GM19193 (cell line): ENCODE data around the gene SPATA25.

Experiments
- POLR2A ChIP-seq: IDR thresholded peaks from 4 replicates; pipeline ENCODE4 v1.6.1; 2011; ENCODE audit not compliant: insufficient read depth, insufficient read length; ENCODE audit errors: extremely low read depth

The SPATA25 gene

GRCh38 chr20:45866454-45866853 is 21.0 kb downstream of the SPATA25 start:
- TF ChIP-seq POLR2A = no peak

- no peak for TF ChIP-seq POLR2A
Measured at GRCh38 chr20:45863543-45864470, 23.6 kb downstream of the SPATA25 start.

- no peak for TF ChIP-seq POLR2A
Measured at GRCh38 chr20:45861221-45862075, 26.0 kb downstream of the SPATA25 start.

DNA sequence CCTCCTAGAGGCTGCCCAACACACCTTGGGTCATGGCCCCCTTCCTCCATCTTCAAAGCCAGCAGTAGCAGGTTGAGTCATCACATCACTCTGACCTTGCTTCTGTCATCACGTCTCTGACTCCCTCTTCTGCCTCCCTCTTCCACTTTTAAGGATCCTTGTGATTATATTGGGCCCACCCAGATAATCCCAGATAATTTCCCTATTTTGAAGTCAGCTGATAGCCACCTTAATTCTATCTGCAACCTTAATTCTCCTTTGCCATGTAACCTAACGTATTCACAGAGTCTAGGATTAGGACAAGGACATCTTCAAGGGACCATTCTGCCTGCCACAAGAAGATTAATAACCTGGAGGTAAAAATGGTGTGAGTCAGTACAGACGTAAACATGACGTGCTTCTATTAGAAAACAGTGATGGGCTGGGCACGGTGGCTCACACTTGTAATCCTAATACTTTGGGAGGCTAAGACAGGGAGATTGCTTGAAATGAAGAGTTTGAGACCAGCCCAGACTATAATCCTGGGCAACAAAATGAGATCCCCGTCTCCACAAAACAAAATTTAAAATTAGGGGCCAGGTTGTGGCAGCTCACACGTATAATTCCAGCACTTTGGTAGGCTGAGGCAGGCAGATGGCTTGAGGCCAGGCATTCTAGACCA is 26.7 kb downstream of the SPATA25 start:
- TF ChIP-seq POLR2A = no peak

DNA sequence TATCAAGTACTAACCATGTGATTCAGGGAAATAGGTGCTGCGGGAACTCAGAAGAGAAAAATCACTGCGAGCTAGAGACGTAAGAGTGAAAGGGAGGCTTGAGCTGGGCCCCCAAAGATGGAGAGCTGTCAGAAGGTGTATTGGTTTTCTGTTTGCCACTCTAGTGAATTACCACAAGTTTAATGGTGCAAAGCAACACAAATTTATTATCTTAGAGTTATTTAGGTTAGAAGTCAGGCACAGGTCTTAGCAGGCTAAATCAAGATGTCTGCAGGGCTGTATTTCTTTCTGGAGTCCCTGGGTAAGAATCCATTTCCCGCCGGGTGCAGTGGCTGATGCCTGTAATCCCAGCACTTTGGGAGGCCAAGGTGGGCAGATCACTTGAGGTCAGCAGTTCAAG is 27.5 kb downstream of the SPATA25 start:
- no peak for TF ChIP-seq POLR2A

DNA sequence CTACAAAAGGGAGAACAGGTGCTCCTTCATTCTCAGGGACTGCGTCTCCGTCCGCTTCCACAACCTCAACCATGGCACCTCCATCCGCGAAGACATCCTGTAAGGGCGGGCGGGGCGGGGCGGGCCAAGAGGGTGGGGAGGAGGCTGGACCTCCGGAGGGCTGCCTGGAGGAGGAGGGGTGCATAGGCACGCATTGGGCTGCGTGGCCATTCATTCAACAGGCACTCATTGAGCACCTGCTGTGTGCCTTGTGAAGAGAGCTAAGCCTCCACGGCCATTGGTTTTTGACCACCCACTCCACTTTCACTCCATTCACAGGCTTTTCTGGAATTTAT is 29.6 kb downstream of the SPATA25 start:
- TF ChIP-seq POLR2A = no peak

DNA sequence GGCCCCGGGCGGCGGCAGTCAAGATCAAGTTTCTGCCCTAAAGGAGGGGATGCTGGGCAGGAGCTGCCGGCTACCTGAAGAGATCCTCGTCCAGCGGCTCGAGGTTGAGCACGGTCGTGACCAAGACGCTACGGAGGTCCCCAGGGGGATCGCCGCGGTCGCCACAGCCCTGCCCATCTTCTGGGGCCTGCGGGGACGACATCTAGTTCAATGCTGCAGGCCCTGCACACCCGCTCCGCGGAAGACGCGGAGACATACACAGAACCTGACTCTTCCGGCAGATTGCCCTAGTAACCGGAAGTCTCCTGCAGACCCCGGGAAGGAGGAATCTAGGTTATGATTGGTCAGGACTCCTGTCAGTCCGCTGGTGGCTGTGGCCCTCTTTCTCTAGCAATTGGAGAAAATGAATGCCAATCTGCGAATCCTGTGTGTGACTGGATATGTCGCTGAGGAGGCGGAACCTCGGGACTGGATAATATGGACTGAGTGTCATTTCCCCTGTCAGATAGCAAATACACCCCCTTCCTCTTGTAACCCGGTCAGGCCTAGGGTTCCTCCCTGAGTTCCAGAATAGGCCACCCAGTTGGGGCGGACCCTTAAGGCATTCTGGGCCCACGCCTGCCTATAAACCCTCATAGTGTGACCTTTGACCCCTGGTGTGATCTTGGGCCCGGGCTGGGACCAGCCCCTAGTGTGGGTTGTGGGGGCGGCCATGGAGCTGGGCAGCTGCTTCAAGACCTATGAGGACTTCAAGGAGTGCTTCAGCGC is 30.1 kb downstream of the SPATA25 start, which contains the start of the genes ACOT8 and ZSWIM3:
Gene ACOT8, minus strand, starts transcription at position 279 of the 768 bp plus-strand sequence. Its CDS starts 77 bp downstream, at position 202.
Gene ZSWIM3, plus strand, starts transcription at position 501 of the 768 bp plus-strand sequence. Its CDS starts 212 bp downstream, at position 713.
- TF ChIP-seq POLR2A = peak; percentile 94

GRCh38 chr20:45853484-45853883 is 33.9 kb downstream of the SPATA25 start:
- TF ChIP-seq POLR2A = no peak

- TF ChIP-seq POLR2A = no peak
Measured at GRCh38 chr20:45852326-45852725, 35.1 kb downstream of the SPATA25 start.

- TF ChIP-seq POLR2A = no peak
Measured at GRCh38 chr20:45851501-45851900, 35.9 kb downstream of the SPATA25 start.

- no peak for TF ChIP-seq POLR2A
Measured at GRCh38 chr20:45850926-45851325, 36.5 kb downstream of the SPATA25 start.

DNA sequence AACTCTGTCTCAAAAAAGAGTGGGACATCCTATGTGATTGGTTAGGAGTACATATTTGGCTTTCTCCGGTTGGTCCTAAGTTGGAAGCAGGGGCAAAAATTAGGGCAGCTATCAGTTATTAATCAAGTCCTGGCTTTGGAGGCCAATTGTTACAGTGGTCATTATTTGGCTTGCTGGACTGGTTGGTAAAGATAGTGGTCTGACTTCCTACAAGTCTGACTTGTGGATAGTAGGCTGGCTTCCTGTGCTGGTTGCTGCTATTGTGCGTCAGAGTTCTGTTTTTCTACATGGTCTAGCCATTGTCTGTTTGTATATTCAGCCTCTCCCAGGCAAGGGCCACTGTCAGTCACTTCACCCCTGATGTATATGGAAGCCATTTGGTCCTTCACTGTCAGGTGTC is 37.2 kb downstream of the SPATA25 start:
- TF ChIP-seq POLR2A = no peak

GRCh38 chr20:45848969-45849582 is 38.3 kb downstream of the SPATA25 start:
- no peak for TF ChIP-seq POLR2A

DNA sequence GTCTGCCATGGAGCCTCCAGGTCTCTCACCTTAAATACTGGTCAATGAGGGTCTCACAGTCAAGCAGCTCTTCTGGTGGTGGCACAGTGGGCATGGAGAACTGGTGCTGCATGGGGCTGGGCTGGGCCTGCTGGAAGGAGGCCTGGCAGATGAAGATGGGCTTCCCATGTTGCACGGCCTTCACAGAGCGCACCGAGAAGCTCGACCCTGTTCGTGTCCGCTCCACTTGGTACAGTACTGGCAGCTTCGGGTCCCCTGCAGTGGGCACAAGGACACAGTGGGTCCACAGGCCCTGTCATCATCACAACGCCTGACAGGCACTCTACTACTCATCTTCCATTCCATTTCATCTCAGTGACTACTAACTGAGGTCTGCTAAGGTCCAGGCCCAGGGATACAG is 39.0 kb downstream of the SPATA25 start:
- TF ChIP-seq POLR2A = no peak
